ENCODE results near the gene METRNL.
"Not testable (repeated sequence)": the region's sequence is repeated elsewhere in the genome, so short reads cannot be mapped to it uniquely, and the experiment has no call there.

The METRNL gene, protein sequence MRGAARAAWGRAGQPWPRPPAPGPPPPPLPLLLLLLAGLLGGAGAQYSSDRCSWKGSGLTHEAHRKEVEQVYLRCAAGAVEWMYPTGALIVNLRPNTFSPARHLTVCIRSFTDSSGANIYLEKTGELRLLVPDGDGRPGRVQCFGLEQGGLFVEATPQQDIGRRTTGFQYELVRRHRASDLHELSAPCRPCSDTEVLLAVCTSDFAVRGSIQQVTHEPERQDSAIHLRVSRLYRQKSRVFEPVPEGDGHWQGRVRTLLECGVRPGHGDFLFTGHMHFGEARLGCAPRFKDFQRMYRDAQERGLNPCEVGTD

DNA sequence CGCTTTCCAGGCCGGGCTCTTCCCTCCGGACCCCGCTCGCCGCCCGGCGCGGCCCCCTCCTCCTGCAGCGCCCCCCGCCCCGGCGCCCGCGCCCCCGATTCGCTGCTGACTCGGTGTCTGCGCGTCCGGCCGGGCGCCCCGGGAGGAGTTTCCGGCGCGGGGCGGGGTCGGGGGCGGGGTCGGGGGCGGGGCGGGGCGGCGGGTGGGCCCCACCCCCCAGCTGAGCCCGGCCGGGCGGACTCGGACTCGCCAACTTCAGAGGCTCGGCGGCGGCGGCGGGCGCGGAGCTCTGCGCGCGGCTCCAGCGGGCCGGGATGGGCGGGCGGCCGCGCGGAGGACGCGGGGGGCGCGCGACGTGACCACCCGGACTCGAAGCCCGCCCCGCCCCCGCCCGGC is at the start of gene METRNL:
Gene METRNL (plus strand): TSS at position 258 of the 396 bp plus-strand sequence. CDS start 207 bp downstream, outside the sequence.
- Histone ChIP-seq H3K36me3 (ENCODE audit: insufficient read depth, low read length) (no peaks in the 10 kb centered on the region), H3K4me3 (ENCODE audit: low read depth, low read length) (peak within 1 kb of the TSS; percentile 82), H2AFZ (ENCODE audit: low read length, unreplicated experiment) (peak within 1 kb of the TSS; percentile 81), H3K79me2 (ENCODE audit: control insufficient read depth, insufficient read depth, low read length, unreplicated experiment) (peaks cover 29% of the 10 kb centered on the region), H3K27ac (ENCODE audit: low read depth, low read length) (peak within 1 kb of the TSS; percentile 26; the same call in 1 of the 2 replicates), H3K27me3 (ENCODE audit: insufficient read depth, low read length) (peaks cover 13% of the 10 kb centered on the region; the same call in 1 of the 2 replicates), H3K4me1 (ENCODE audit: control insufficient read depth, insufficient read depth, low read length, unreplicated experiment) (peaks cover 29% of the 10 kb centered on the region)

DNA sequence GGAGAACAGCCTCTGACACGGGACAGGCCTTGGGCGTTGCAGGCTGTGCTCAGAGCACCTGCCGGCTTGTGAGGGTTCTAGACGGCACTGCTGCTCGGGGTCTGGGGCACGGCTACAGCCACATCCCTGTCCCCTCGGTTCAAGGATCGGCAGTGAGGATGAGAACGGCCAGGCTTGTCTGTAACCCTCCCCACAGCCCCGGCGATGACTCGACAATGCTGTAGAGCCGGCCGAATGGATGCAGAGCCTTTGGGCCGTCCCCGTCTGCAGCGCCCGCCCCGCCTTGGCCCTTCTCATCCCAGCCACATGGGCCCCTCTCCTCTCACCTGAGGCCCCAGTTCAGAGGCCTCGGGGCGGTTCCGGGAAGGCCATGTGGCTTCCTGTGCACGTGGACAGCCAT is 49.0 kb upstream of the METRNL start:
- no peaks in the 10 kb centered on the region for H3K79me2 ChIP-seq (ENCODE audit: control insufficient read depth, insufficient read depth, low read length, unreplicated experiment)
- no peaks in the 10 kb centered on the region for H3K4me1 ChIP-seq (ENCODE audit: control insufficient read depth, insufficient read depth, low read length, unreplicated experiment)
- no peaks in the 10 kb centered on the region for H3K27me3 ChIP-seq (ENCODE audit: insufficient read depth, low read length)
- no peak overlapping the region for H2AFZ ChIP-seq (ENCODE audit: low read length, unreplicated experiment)
- no peak overlapping the region for H3K4me3 ChIP-seq (ENCODE audit: low read depth, low read length)
- peaks cover 7% of the 10 kb centered on the region for H3K36me3 ChIP-seq (ENCODE audit: insufficient read depth, low read length)
- no peak overlapping the region for H3K27ac ChIP-seq (ENCODE audit: low read depth, low read length)

DNA sequence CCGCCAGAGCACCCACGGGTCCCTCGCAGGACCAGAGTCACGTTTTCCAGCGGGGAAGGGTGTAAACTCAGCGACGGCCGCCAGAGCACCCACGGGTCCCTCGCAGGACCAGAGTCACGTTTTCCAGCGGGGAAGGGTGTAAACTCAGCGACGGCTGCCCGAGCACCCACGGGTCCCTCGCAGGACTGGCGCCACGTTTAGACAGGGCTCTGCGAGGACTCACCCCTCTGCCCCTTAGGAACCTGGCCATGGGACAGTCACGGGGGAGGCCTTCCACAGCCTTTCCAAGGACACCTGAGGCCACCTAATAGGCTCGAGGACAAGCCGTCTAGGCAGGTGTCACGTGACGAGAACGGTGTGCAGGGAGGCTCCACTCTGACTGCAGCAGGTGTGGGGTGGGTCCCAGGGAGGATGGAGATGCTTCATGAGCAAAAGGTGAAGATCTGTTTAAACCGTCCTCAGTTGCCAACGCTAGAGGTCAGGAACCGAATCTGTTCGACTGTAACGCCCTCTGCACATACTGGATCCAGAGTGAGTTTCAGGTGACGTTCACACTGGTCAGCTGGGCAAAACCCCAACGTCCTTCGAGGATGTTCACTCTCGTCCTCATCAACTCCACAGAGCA is 48.0 kb upstream of the METRNL start:
- Histone ChIP-seq H3K4me1 (ENCODE audit: control insufficient read depth, insufficient read depth, low read length, unreplicated experiment) (no peaks in the 10 kb centered on the region), H3K79me2 (ENCODE audit: control insufficient read depth, insufficient read depth, low read length, unreplicated experiment) (no peaks in the 10 kb centered on the region), H3K27me3 (ENCODE audit: insufficient read depth, low read length) (no peaks in the 10 kb centered on the region), H3K27ac (ENCODE audit: low read depth, low read length) (no peak overlapping the region), H3K36me3 (ENCODE audit: insufficient read depth, low read length) (peaks cover 14% of the 10 kb centered on the region), H2AFZ (ENCODE audit: low read length, unreplicated experiment) (no peak overlapping the region), H3K4me3 (ENCODE audit: low read depth, low read length) (no peak overlapping the region)

DNA sequence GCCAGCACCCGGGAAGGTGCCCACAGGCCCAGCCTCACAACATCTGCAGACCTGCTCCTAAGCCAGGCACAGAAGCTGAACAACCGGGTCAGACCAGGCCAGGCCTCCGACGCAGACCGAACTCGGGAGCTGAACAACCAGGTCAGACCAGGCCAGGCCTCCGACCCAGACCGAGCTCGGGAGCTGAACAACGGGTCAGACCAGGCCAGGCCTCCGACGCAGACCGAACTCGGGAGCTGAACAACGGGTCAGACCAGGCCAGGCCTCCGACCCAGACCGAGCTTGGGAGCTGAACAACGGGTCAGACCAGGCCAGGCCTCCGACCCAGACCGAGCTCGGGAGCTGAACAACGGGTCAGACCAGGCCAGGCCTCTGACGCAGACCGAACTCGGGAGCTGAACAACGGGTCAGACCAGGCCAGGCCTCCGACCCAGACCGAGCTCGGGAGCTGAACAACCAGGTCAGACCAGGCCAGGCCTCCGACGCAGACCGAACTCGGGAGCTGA is 47.4 kb upstream of the METRNL start:
- H2AFZ ChIP-seq (ENCODE audit: low read length, unreplicated experiment); H3K27ac ChIP-seq (ENCODE audit: low read depth, low read length); H3K27me3 ChIP-seq (ENCODE audit: insufficient read depth, low read length); H3K4me1 ChIP-seq (ENCODE audit: control insufficient read depth, insufficient read depth, low read length, unreplicated experiment); H3K4me3 ChIP-seq (ENCODE audit: low read depth, low read length); H3K79me2 ChIP-seq (ENCODE audit: control insufficient read depth, insufficient read depth, low read length, unreplicated experiment): not testable (repeated sequence)
- peaks cover 14% of the 10 kb centered on the region for H3K36me3 ChIP-seq (ENCODE audit: insufficient read depth, low read length)

DNA sequence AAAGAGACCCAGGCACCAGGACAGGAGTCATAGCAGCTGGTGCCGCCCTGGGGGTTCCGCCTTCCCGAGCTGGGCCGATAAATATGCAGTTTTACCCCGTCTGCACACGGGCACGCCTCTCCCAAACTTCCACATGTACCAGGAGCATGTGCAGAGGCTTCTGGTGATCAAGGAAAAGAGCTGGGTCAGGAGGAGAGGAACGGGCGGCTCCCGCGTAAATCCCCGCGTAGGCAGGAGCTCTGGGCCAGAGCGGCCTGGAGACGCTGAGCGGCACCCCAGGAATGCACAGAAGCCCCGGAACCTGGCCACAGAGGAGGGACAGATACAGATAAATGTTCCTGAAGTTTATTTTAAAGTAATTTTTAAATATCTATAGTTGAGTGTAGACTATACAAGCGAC is 46.6 kb upstream of the METRNL start:
- no peak overlapping the region for H3K4me3 ChIP-seq (ENCODE audit: low read depth, low read length)

DNA sequence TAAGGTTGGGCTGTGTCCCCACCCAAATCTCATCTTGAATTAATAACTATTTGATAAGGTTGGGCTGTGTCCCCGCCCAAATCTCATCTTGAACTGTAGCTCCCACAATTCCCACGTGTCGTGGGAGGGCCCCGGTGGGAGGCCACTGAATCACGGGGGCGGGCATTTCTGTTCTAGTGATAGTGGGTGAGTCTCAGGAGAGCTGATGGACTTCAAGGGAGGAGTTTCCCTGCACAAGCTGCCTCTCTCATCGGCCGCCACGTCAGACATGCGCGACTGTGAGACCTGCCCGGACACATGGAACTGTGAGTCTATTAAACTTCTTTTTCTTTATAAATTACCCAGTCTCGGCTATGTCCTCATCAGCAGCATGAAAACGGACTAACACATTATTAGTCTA is 44.9 kb upstream of the METRNL start:
- Histone ChIP-seq H3K4me3 (ENCODE audit: low read depth, low read length) (no peak overlapping the region), H2AFZ (ENCODE audit: low read length, unreplicated experiment) (no peak overlapping the region), H3K27ac (ENCODE audit: low read depth, low read length) (no peak overlapping the region), H3K27me3 (ENCODE audit: insufficient read depth, low read length) (no peaks in the 10 kb centered on the region), H3K79me2 (ENCODE audit: control insufficient read depth, insufficient read depth, low read length, unreplicated experiment) (no peaks in the 10 kb centered on the region), H3K4me1 (ENCODE audit: control insufficient read depth, insufficient read depth, low read length, unreplicated experiment) (no peaks in the 10 kb centered on the region), H3K36me3 (ENCODE audit: insufficient read depth, low read length) (peaks cover 18% of the 10 kb centered on the region)

More for the DNA sequence above, 46.6 kb upstream of the METRNL start:
- H3K27ac ChIP-seq (ENCODE audit: low read depth, low read length): no peak overlapping the region
- H3K79me2 ChIP-seq (ENCODE audit: control insufficient read depth, insufficient read depth, low read length, unreplicated experiment): no peaks in the 10 kb centered on the region
- no peaks in the 10 kb centered on the region for H3K27me3 ChIP-seq (ENCODE audit: insufficient read depth, low read length)
- H2AFZ ChIP-seq (ENCODE audit: low read length, unreplicated experiment): no peak overlapping the region
- no peaks in the 10 kb centered on the region for H3K4me1 ChIP-seq (ENCODE audit: control insufficient read depth, insufficient read depth, low read length, unreplicated experiment)
- peaks cover 17% of the 10 kb centered on the region for H3K36me3 ChIP-seq (ENCODE audit: insufficient read depth, low read length)

DNA sequence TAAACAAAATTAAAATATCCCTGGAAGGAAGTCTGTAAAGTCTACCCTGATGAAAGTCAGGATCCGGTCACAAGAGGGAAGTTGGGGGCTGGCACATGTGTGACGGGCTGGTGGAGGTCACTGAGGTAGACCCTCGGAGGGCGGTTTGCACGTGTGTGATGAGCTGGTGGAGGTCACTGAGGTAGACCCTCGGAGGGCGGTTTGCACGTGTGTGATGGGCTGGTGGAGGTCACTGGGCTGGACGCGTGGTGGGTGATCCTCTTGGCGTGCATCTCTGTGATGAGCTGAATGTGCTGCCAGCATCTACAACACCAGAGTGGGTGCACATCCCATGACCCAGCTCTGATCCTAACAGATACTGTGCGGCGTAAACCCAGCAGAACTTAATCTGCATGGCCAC is 43.7 kb upstream of the METRNL start:
- no peaks in the 10 kb centered on the region for H3K4me1 ChIP-seq (ENCODE audit: control insufficient read depth, insufficient read depth, low read length, unreplicated experiment)
- H3K27ac ChIP-seq (ENCODE audit: low read depth, low read length): no peak overlapping the region
- no peaks in the 10 kb centered on the region for H3K27me3 ChIP-seq (ENCODE audit: insufficient read depth, low read length)
- H2AFZ ChIP-seq (ENCODE audit: low read length, unreplicated experiment): no peak overlapping the region
- H3K4me3 ChIP-seq (ENCODE audit: low read depth, low read length): no peak overlapping the region
- H3K79me2 ChIP-seq (ENCODE audit: control insufficient read depth, insufficient read depth, low read length, unreplicated experiment): no peaks in the 10 kb centered on the region
- H3K36me3 ChIP-seq (ENCODE audit: insufficient read depth, low read length): peaks cover 24% of the 10 kb centered on the region

DNA sequence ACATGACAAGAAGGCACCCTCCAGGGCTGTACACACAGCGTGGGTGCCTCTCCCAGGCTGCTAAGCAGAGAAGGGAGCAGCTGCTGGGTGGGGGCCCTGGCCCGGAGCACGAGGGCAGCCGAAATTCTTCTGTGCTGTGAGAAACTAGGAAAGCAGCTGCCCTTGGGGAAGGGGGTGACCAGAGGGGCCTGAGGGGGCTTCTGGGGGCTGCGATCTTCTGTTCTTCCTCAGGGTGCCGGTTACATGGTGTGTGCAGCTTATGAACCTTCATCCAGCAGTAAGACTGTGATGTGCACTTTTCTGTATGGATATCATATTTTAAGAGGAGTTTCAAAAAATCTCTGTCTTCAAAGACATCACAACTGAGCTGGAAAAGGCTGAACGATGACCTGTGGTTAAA is 43.2 kb upstream of the METRNL start:
- H3K27ac ChIP-seq (ENCODE audit: low read depth, low read length): no peak overlapping the region
- no peaks in the 10 kb centered on the region for H3K4me1 ChIP-seq (ENCODE audit: control insufficient read depth, insufficient read depth, low read length, unreplicated experiment)
- H3K27me3 ChIP-seq (ENCODE audit: insufficient read depth, low read length): no peaks in the 10 kb centered on the region
- peaks cover 27% of the 10 kb centered on the region for H3K36me3 ChIP-seq (ENCODE audit: insufficient read depth, low read length)
- H2AFZ ChIP-seq (ENCODE audit: low read length, unreplicated experiment): no peak overlapping the region
- no peaks in the 10 kb centered on the region for H3K79me2 ChIP-seq (ENCODE audit: control insufficient read depth, insufficient read depth, low read length, unreplicated experiment)
- H3K4me3 ChIP-seq (ENCODE audit: low read depth, low read length): no peak overlapping the region

DNA sequence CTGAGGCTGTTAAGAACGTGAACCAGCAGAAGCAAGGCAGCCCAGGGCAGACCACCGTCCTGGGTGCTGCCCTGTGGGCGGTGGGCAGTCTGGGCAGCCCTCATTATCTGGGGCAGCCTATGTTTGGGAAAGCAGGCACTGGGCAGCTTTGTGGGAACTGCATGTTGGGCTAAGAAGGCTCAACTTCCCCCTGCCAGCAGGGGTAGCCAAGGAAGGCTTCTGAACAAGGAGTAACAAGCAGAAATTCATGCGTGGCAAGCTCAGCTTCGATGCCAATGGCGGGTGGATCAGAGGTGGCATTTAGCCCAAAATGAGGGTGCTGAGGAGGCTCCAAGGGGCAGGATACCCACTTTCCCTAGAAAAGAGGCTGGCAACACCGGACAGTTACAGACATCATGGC is 42.7 kb upstream of the METRNL start:
- Histone ChIP-seq H3K79me2 (ENCODE audit: control insufficient read depth, insufficient read depth, low read length, unreplicated experiment) (no peaks in the 10 kb centered on the region), H3K27me3 (ENCODE audit: insufficient read depth, low read length) (no peaks in the 10 kb centered on the region), H3K4me3 (ENCODE audit: low read depth, low read length) (no peak overlapping the region), H2AFZ (ENCODE audit: low read length, unreplicated experiment) (no peak overlapping the region), H3K36me3 (ENCODE audit: insufficient read depth, low read length) (peaks cover 32% of the 10 kb centered on the region), H3K27ac (ENCODE audit: low read depth, low read length) (no peak overlapping the region), H3K4me1 (ENCODE audit: control insufficient read depth, insufficient read depth, low read length, unreplicated experiment) (no peaks in the 10 kb centered on the region)

DNA sequence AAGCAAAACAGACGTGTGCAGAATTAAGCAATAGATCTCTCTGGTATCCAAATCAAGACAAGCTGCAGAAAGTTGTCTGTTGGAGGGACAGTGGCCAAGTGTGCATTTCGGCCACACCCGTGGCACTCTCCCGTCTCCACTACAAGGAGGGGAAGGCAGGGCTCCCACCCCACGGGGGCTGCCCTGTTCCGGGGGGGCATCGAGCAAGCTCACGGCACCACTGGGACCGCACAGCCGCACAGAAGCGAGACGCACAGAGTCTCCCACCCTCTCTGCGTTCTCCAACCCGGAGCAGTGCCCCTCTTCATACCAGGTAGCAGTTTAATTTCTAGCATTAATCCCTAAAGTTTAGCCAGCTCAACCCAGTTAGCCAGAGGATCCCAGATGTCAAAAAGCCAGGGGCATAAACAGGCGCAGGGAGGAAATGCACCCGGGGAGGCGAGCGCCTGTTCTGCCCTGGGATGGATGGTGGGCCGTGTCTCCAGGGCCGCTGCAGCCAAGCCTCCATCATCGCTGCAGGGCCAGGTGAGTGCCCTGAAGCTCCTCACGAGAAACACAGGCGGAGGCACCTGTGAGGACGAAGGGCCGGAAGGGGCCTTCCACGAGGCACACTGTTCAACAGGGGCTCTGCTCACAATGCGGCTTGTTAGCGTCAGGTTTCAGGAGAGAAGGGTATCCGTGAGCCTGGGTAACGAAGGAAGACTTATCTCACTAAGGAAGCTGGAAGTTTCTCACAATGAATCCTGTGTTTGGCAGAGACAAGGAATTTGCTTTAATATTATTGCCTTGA is 42.1 kb upstream of the METRNL start:
- Histone ChIP-seq H2AFZ (ENCODE audit: low read length, unreplicated experiment) (no peak overlapping the region), H3K79me2 (ENCODE audit: control insufficient read depth, insufficient read depth, low read length, unreplicated experiment) (no peaks in the 10 kb centered on the region), H3K4me1 (ENCODE audit: control insufficient read depth, insufficient read depth, low read length, unreplicated experiment) (no peaks in the 10 kb centered on the region), H3K4me3 (ENCODE audit: low read depth, low read length) (no peak overlapping the region), H3K27me3 (ENCODE audit: insufficient read depth, low read length) (no peaks in the 10 kb centered on the region), H3K27ac (ENCODE audit: low read depth, low read length) (no peak overlapping the region), H3K36me3 (ENCODE audit: insufficient read depth, low read length) (peaks cover 33% of the 10 kb centered on the region)
